ENCODE data around the gene FAM163B. TPM values are rescaled to one million over a fixed set of nuclear protein-coding genes. Genes with fewer than 3 reads are reported as not detected.

Gene FAM163B
- total RNA-seq, 1 experiment from 2014 or later = 2.0 TPM

DNA sequence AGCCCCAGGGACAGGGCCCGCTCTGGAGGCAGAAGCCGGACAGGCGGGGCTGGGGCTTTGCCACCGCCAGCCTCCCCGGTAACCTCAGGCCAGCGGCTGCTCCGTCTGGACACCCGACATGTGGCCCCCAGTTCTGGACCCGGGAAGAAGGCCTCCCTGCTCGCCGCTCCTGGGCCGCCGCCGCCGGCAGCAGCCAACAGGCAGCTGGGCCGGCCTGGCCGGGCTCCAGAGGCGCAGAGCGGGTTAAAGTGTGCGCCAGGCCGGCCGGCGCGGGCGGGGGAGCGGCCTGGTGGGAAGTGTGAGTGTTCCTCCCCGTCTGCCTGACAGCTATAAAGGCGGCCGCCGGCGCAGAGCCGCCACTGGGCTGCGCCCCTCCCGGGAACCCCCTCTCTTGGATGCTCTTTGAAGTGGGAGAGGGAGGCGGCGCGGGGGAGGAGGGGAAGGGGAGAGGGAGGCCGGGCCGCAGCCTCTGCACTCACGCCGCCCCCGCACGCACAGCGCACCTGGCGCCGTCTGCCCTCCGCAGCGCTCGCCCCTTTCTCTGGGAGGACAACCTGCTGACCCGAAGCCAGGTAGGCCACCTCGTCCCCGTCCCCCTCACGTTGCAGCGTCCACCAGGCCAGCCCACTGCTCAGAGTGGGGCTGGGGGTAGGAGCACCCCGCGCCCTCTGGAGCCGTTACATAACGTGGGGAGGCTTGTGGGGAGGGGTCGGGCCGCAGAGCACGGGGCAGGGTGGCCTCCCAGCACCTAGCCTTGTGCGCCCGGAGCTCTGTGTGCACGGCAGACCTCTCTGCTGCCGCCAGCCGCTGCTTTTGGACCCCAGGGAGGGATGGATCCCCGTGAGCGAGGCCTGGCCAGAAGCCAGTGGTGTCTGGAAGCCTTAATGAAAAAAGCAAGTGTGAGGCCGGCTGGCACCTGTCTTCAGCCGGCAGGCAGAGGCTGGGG, 74.6 kb downstream of the FAM163B start, which contains the start of gene ADAMTSL2:
ADAMTSL2 (plus strand) TSS at position 359 of the 946 bp plus-strand sequence. CDS start 2,009 bp downstream, outside the sequence.
- Mint-ChIP-seq H3K36me3 (no peaks in the 10 kb centered on the region), H3K9me3 (no peaks in the 10 kb centered on the region), H3K27ac (no peak within 1 kb of the TSS), H3K27me3 (ENCODE audit: low read depth) (peaks cover 25% of the 10 kb centered on the region), H3K4me1 (peaks cover 22% of the 10 kb centered on the region), H3K4me3 (peak within 1 kb of the TSS; percentile 50)
- peak; percentile 65 for ATAC-seq
- ChIA-PET CTCF (interaction anchor here (0.8 to 2.6 kb wide), 13 partner anchors 17 to 208 kb away, joined by 3 to 11 read pairs (median 4); no protein-coding TSS in a partner anchor), POLR2A (interaction anchor here (0.6 kb wide), 1 partner anchor 36 kb away, joined by 3 read pairs; no protein-coding TSS in a partner anchor)
- peak; percentile 62 for DNase-seq (ENCODE audit: low spot score)
- TF ChIP-seq PRDM15 (CRISPR knock-in tag; IDR thresholded peaks at IDR 0.05) = no peak
- TF ChIP-seq HMGXB4 (CRISPR knock-in tag; IDR thresholded peaks at IDR 0.05) = peak; percentile 74
- TF ChIP-seq TEAD4 (CRISPR knock-in tag; IDR thresholded peaks at IDR 0.05) = no peak
- TF ChIP-seq RELA (CRISPR knock-in tag; IDR thresholded peaks at IDR 0.05; ENCODE audit: borderline replicate concordance) = 0 out of 2 replicates have a peak, but pooled peaks have one; percentile 24
- no peak for TF ChIP-seq TP53 (CRISPR knock-in tag; IDR thresholded peaks at IDR 0.05)
- no peak for TF ChIP-seq NR1H2 (CRISPR knock-in tag; IDR thresholded peaks at IDR 0.05)
- TF ChIP-seq ZNF263 (CRISPR knock-in tag; IDR thresholded peaks at IDR 0.05; ENCODE audit: low read depth) = 0 out of 2 replicates have a peak, but pooled peaks have one; percentile 32
- peak; percentile 37; the same call in 1 of the 2 replicates for TF ChIP-seq E2F5 (CRISPR knock-in tag; IDR thresholded peaks at IDR 0.05)
- no peak for TF ChIP-seq MYBL2 (CRISPR knock-in tag; IDR thresholded peaks at IDR 0.05)

DNA sequence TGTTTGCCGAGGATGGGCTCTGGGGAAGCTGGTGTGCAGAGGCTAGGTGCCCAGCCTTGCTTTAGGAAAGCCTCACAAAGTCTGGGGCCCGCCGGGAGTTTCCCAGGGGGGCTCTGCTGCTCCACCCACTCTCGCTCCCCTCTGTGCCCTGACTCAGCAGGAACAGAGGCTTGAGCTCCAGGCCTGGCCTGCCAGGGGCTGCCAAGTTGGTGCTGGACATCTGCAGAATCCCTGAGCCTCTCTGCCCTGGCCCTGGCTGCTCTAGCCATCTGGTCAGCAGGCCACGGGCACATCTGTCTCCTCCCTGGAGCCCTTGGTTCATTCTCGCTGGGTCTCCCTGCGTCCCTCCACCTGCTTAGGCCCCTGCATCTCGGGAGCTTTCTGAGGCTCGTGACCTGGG, 75.3 kb downstream of the FAM163B start:
- no peak for DNase-seq (ENCODE audit: low spot score)
- Mint-ChIP-seq H3K27ac (no peak overlapping the region), H3K36me3 (no peaks in the 10 kb centered on the region), H3K9me3 (no peaks in the 10 kb centered on the region), H3K4me3 (peak overlapping the region; percentile 20; the same call in 1 of the 2 replicates), H3K27me3 (ENCODE audit: low read depth) (peaks cover 25% of the 10 kb centered on the region), H3K4me1 (peaks cover 19% of the 10 kb centered on the region)
- no peak for ATAC-seq
- CTCF ChIA-PET = interaction anchor here (0.7 to 2.6 kb wide), 15 partner anchors 16 to 209 kb away, joined by 3 to 11 read pairs (median 4); no protein-coding TSS in a partner anchor
- POLR2A ChIA-PET = no interaction called here
- no peak for TF ChIP-seq FOXK1 (CRISPR knock-in tag; IDR thresholded peaks at IDR 0.05)
- no peak for TF ChIP-seq NFE2L1 (CRISPR knock-in tag; IDR thresholded peaks at IDR 0.05)
- no peak for TF ChIP-seq MXD4 (CRISPR knock-in tag; IDR thresholded peaks at IDR 0.05; ENCODE audit: borderline replicate concordance)
- TF ChIP-seq, protein P1, sequence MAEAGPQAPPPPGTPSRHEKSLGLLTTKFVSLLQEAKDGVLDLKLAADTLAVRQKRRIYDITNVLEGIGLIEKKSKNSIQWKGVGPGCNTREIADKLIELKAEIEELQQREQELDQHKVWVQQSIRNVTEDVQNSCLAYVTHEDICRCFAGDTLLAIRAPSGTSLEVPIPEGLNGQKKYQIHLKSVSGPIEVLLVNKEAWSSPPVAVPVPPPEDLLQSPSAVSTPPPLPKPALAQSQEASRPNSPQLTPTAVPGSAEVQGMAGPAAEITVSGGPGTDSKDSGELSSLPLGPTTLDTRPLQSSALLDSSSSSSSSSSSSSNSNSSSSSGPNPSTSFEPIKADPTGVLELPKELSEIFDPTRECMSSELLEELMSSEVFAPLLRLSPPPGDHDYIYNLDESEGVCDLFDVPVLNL (CRISPR knock-in tag; IDR thresholded peaks at IDR 0.05; ENCODE audit: borderline replicate concordance, low read depth) = no peak
- TF ChIP-seq, protein P2, sequence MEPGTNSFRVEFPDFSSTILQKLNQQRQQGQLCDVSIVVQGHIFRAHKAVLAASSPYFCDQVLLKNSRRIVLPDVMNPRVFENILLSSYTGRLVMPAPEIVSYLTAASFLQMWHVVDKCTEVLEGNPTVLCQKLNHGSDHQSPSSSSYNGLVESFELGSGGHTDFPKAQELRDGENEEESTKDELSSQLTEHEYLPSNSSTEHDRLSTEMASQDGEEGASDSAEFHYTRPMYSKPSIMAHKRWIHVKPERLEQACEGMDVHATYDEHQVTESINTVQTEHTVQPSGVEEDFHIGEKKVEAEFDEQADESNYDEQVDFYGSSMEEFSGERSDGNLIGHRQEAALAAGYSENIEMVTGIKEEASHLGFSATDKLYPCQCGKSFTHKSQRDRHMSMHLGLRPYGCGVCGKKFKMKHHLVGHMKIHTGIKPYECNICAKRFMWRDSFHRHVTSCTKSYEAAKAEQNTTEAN (CRISPR knock-in tag; IDR thresholded peaks at IDR 0.05) = no peak
- TF ChIP-seq ATF6 (CRISPR knock-in tag; IDR thresholded peaks at IDR 0.05) = no peak
- no peak for TF ChIP-seq IRF1 (CRISPR knock-in tag; IDR thresholded peaks at IDR 0.05)
- TF ChIP-seq IRF2 (CRISPR knock-in tag; IDR thresholded peaks at IDR 0.05; ENCODE audit: borderline replicate concordance, low read depth) = no peak
- no peak for TF ChIP-seq GTF2I (CRISPR knock-in tag; conservative IDR thresholded peaks at IDR 0.05)

All from WTC11 (cell line).